H9 (cell line): ENCODE results near the gene GTPBP6. TPM values are rescaled to one million over a fixed set of nuclear protein-coding genes. Genes with fewer than 3 reads are reported as not detected.

ENCODE experiments used
- DNase-seq: peaks from one replicate; pipeline ENCODE4 v3.0.0-alpha.2; 2017
- H2AFZ ChIP-seq: one replicate; pipeline ENCODE4 v1.6.1; 2013; ENCODE audit warnings: mild to moderate bottlenecking, low read length, control low read depth, moderate library complexity
- H2AK5ac ChIP-seq: 2 replicates; pipeline ENCODE4 v1.6.1; 2013; ENCODE audit warnings: low read length, control low read depth, mixed read lengths; ENCODE audit not compliant: insufficient read length
- H2BK120ac ChIP-seq: one replicate; pipeline ENCODE4 v1.6.1; 2013; ENCODE audit warnings: low read depth, mild to moderate bottlenecking, low read length, control low read depth, inconsistent platforms; ENCODE audit not compliant: poor library complexity, severe bottlenecking
- H2BK12ac ChIP-seq: 2 replicates; pipeline ENCODE4 v1.6.1; 2013; ENCODE audit warnings: low read length, control low read depth, mixed read lengths, low read depth; ENCODE audit not compliant: insufficient read length
- H2BK15ac ChIP-seq: 2 replicates; pipeline ENCODE4 v1.6.1; 2013; ENCODE audit warnings: low read depth, low read length, control low read depth
- H2BK20ac ChIP-seq: one replicate; pipeline ENCODE4 v1.6.1; 2013; ENCODE audit warnings: low read depth, mild to moderate bottlenecking, low read length, control low read depth, inconsistent platforms; ENCODE audit not compliant: poor library complexity, severe bottlenecking
- H2BK5ac ChIP-seq: 2 replicates; pipeline ENCODE4 v1.6.1; 2013; ENCODE audit warnings: low read length, control low read depth, mixed read lengths; ENCODE audit not compliant: insufficient read length
- H3K14ac ChIP-seq: 2 replicates; pipeline ENCODE4 v1.6.1; 2013; ENCODE audit warnings: low read length, control low read depth; ENCODE audit not compliant: insufficient read depth
- H3K18ac ChIP-seq: 2 replicates; pipeline ENCODE4 v1.6.1; 2013; ENCODE audit warnings: low read depth, mild to moderate bottlenecking, mixed read lengths, low read length, control low read depth; ENCODE audit not compliant: insufficient read length
- H3K23ac ChIP-seq: 2 replicates; pipeline ENCODE4 v1.6.1; 2013; ENCODE audit warnings: low read length, control low read depth, mixed read lengths, low read depth; ENCODE audit not compliant: insufficient read length
- H3K23me2 ChIP-seq: 2 replicates; pipeline ENCODE4 v1.6.1; 2013; ENCODE audit warnings: low read depth, mild to moderate bottlenecking, mixed read lengths, low read length, control low read depth; ENCODE audit not compliant: insufficient read length, poor library complexity, severe bottlenecking
- H3K27ac ChIP-seq: 2 replicates; pipeline ENCODE4 v1.5.1; 2013; ENCODE audit warnings: low read length, control low read depth, mixed read lengths, low read depth; ENCODE audit not compliant: insufficient read length
- H3K27me3 ChIP-seq: 2 replicates; pipeline ENCODE4 v1.6.1; 2013; ENCODE audit warnings: low read length, control low read depth, inconsistent platforms; ENCODE audit not compliant: insufficient read depth
- H3K4ac ChIP-seq: 2 replicates; pipeline ENCODE4 v1.6.1; 2013; ENCODE audit warnings: low read depth, mild to moderate bottlenecking, control low read depth, inconsistent platforms, low read length, moderate library complexity
- H3K4me1 ChIP-seq: 2 replicates; pipeline ENCODE4 v1.6.1; 2013; ENCODE audit warnings: low read length, control low read depth, inconsistent platforms; ENCODE audit not compliant: insufficient read depth
- H3K4me2 ChIP-seq: 2 replicates; pipeline ENCODE4 v1.6.1; 2013; ENCODE audit warnings: low read length, control low read depth, mixed read lengths; ENCODE audit not compliant: insufficient read length, insufficient read depth
- H3K56ac ChIP-seq: 2 replicates; pipeline ENCODE4 v1.6.1; 2013; ENCODE audit warnings: low read depth, mild to moderate bottlenecking, mixed read lengths, low read length, control low read depth; ENCODE audit not compliant: insufficient read length
- H3K79me1 ChIP-seq: 2 replicates; pipeline ENCODE4 v1.6.1; 2013; ENCODE audit warnings: low read depth, mild to moderate bottlenecking, moderate library complexity, low read length, control low read depth, inconsistent platforms; ENCODE audit not compliant: insufficient read depth, poor library complexity, severe bottlenecking
- H3K79me2 ChIP-seq: 2 replicates; pipeline ENCODE4 v1.6.1; 2013; ENCODE audit warnings: low read length, control low read depth, inconsistent platforms; ENCODE audit not compliant: insufficient read depth
- H3K9ac ChIP-seq: 2 replicates; pipeline ENCODE4 v1.6.1; 2013; ENCODE audit warnings: low read length, control low read depth, mixed read lengths; ENCODE audit not compliant: insufficient read length; ENCODE audit errors: extremely low read depth
- H3K9me3 ChIP-seq: one replicate; pipeline ENCODE4 v1.6.1; 2013; ENCODE audit warnings: low read depth, low read length, inconsistent platforms; ENCODE audit not compliant: control insufficient read depth
- H3T11ph ChIP-seq: one replicate; pipeline ENCODE4 v1.6.1; 2013; ENCODE audit warnings: mild to moderate bottlenecking, low read length, control low read depth, inconsistent platforms
- H4K20me1 ChIP-seq: one replicate; pipeline ENCODE4 v1.6.1; 2013; ENCODE audit not compliant: control insufficient read depth, insufficient read length, insufficient read depth
- H4K5ac ChIP-seq: 2 replicates; pipeline ENCODE4 v1.6.1; 2013; ENCODE audit warnings: low read depth, mild to moderate bottlenecking, mixed read lengths, low read length, control low read depth; ENCODE audit not compliant: insufficient read length
- H4K8ac ChIP-seq: replicated peaks from 2 replicates; pipeline ENCODE4 v1.6.1; 2013; ENCODE audit warnings: low read length, control low read depth, mixed read lengths, low read depth; ENCODE audit not compliant: insufficient read length
- H4K91ac ChIP-seq: 2 replicates; pipeline ENCODE4 v1.6.1; 2013; ENCODE audit warnings: low read depth, mild to moderate bottlenecking, moderate library complexity, mixed read lengths, low read length, control low read depth; ENCODE audit not compliant: insufficient read length
- H3K27ac Mint-ChIP-seq, 3 experiments: 2 replicates in 2 of 3; 3 replicates in 1 of 3; pipeline ENCODE4 v1.8.0; 2020 to 2021; ENCODE audit warnings: mixed read lengths in 3 of 3, mild to moderate bottlenecking in 1 of 3, moderate library complexity in 1 of 3
- H3K27me3 Mint-ChIP-seq: 2 replicates; pipeline ENCODE4 v1.8.0; 2021; ENCODE audit warnings: low read depth, mild to moderate bottlenecking, moderate library complexity, mixed read lengths
- H3K36me3 Mint-ChIP-seq, 3 experiments: 2 replicates in 2 of 3; 3 replicates in 1 of 3; pipeline ENCODE4 v1.8.0; 2020 to 2021; ENCODE audit warnings: low read depth in 3 of 3, mixed read lengths in 3 of 3; ENCODE audit not compliant: insufficient read depth in 1 of 3
- H3K4me1 Mint-ChIP-seq, 2 experiments: 2 replicates each; pipeline ENCODE4 v1.8.0; 2020; ENCODE audit warnings: mixed read lengths in 2 of 2
- H3K4me3 Mint-ChIP-seq, 2 experiments: 2 replicates in 1 of 2; 3 replicates in 1 of 2; pipeline ENCODE4 v1.8.0; 2020 to 2021; ENCODE audit warnings: mild to moderate bottlenecking in 2 of 2, mixed read lengths in 2 of 2, moderate library complexity in 1 of 2
- H3K9me3 Mint-ChIP-seq, 2 experiments: 2 replicates in 1 of 2; 3 replicates in 1 of 2; pipeline ENCODE4 v1.8.0; 2020; ENCODE audit warnings: mild to moderate bottlenecking in 2 of 2, mixed read lengths in 2 of 2, moderate library complexity in 1 of 2
- CTCF ChIP-seq: fragments of 200-600 bp; sonication (generic); conservative IDR thresholded peaks from 3 replicates; pipeline ENCODE4 v1.8.0; 2021; ENCODE audit warnings: antibody characterized with exemption, mild to moderate bottlenecking
- WGBS: extraction: QIAGEN DNeasy Blood & Tissue Kit; methylation state at CpG from one replicate; pipeline ENCODE4 v1.1.7; 2013; ENCODE audit warnings: missing lambda C conversion rate, low lambda C conversion rate, mixed read lengths; ENCODE audit not compliant: insufficient read length; ENCODE audit errors: extremely low coverage; 5-methylcytosine and 5-hydroxymethylcytosine counted together
- total RNA-seq: library from RNA; stranded (reverse); gene quantifications from 2 replicates; pipeline ENCODE4 v1.2.1, GENCODE V29; 2021

Gene GTPBP6
- total RNA-seq, 1 experiment from 2014 or later: 64.0 TPM

- H3K27me3 ChIP-seq: no peaks in the 10 kb centered on the region; the same call in 1 of the 2 replicates
Observed at GRCh38 chrX:291411-291901, 27.1 kb downstream of the GTPBP6 start.

More at GRCh38 chrX:291411-291901, 27.1 kb downstream of the GTPBP6 start:
- no peak overlapping the region for H3K4ac ChIP-seq
- H2BK5ac ChIP-seq: no peak overlapping the region
- no peaks in the 10 kb centered on the region for H3K4me1 ChIP-seq
- no peak overlapping the region for H4K5ac ChIP-seq
- H3K23me2 ChIP-seq: no peaks in the 10 kb centered on the region
- no peak overlapping the region for H3K4me2 ChIP-seq
- H3K36me3 Mint-ChIP-seq: peaks cover 74 to 90% (median 86%) of the 10 kb centered on the region in 3 experiments
- no peak overlapping the region for H3K56ac ChIP-seq
- H2AK5ac ChIP-seq: no peak overlapping the region
- H3K79me1 ChIP-seq: peaks cover 4% of the 10 kb centered on the region
- H2AFZ ChIP-seq: no peak overlapping the region
- H3K27ac Mint-ChIP-seq: no peak overlapping the region
- no peak overlapping the region for H3T11ph ChIP-seq
- no peak for DNase-seq
- H2BK20ac ChIP-seq: no peak overlapping the region
- no peak overlapping the region for H3K18ac ChIP-seq
- H4K8ac ChIP-seq: no peak overlapping the region
- no peak overlapping the region for H2BK12ac ChIP-seq
- H3K9me3 ChIP-seq: no peaks in the 10 kb centered on the region
- H2BK15ac ChIP-seq: no peak overlapping the region
- H3K9ac ChIP-seq: no peak overlapping the region
- H2BK120ac ChIP-seq: no peak overlapping the region
- H3K27ac ChIP-seq: no peak overlapping the region
- no peak overlapping the region for H4K91ac ChIP-seq
- peaks cover 0 to 5% of the 10 kb centered on the region in 2 experiments; a peak in 2 of 5 replicates for H3K9me3 Mint-ChIP-seq
- no peaks in the 10 kb centered on the region for H4K20me1 ChIP-seq
- H3K23ac ChIP-seq: no peak overlapping the region
- no peaks in the 10 kb centered on the region; the same call in 1 of the 2 replicates for H3K79me2 ChIP-seq
- H3K14ac ChIP-seq: no peak overlapping the region
- H3K4me1 Mint-ChIP-seq: peaks cover 0 to 4% of the 10 kb centered on the region in 2 experiments; a peak in 2 of 4 replicates
- WGBS: no CpG with 5 or more reads among the region's 29 CpGs
- H3K27me3 Mint-ChIP-seq: no peaks in the 10 kb centered on the region
- no peak overlapping the region for H3K4me3 Mint-ChIP-seq
- TF ChIP-seq CTCF: no peak
